IPS DF 4.7 (cell line): ENCODE data around the gene PRKAA1.

Experiments used
- DNase-seq: peaks from one replicate; pipeline ENCODE4 v3.0.0-alpha.2; 2013; ENCODE audit warnings: low spot score; ENCODE audit errors: extremely low read depth

PRKAA1 gene

DNA sequence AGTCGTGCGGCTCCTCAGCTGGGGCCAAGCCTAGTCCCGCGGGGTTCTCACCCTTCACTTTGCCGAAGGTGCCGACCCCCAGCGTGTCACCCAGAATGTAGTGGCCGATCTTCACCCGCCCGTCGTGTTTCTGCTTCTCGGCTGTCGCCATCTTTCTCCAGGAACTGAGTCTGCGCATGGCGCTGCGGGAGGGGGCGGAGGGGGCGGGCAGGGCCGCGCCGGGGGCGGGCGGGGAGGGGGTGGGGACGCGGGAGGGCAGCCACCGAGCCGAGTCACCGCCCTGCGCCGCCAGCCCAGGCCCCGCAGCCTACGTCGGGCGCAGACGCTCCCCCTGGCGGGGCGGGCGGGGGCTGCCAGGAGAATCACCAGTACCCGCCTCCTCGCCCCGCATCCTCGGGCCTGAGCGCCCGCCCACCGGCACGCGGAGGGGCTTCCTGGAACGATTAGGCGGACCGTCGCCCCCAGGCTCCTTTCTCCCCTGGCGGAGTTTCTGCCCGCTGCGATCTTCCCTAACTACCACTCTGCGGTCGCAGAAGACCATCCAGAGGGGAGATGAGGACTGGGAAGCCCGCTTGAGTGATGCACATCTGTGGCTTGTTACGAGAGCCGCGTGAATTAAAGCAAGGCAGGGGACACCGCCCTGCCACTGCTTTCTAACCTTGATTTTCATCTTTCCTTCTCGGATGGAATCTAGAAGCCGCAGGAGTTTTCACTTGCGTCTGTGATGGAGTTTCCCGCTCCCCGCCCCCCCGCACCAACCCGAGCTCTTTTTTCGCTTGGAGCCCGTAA is at the start of gene PRKAA1:
Gene PRKAA1, minus strand, starts transcription at position 363 of the 789 bp plus-strand sequence. Its CDS starts 185 bp downstream, at position 178.
- no peak for DNase-seq

DNA sequence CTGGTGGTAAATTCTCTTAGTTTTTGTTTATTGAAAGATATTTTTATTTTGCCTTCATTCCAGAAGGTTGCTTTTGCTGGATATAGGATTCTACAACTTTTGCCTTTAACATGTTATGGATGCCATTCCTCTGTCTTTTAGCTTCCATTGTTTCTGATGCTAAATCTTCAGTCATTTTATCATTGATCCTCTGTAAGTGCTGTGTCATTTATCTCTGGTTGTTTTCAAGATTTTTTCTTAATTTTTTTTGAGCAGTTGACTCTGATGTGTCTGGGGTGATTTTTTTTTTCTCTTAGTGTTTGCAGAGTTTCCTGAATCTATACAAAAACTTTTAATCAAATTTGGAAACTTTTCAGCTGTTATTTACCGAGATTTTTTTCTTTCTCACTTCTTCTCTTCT is 49.4 kb upstream of the PRKAA1 start:
- DNase-seq = no peak

DNA sequence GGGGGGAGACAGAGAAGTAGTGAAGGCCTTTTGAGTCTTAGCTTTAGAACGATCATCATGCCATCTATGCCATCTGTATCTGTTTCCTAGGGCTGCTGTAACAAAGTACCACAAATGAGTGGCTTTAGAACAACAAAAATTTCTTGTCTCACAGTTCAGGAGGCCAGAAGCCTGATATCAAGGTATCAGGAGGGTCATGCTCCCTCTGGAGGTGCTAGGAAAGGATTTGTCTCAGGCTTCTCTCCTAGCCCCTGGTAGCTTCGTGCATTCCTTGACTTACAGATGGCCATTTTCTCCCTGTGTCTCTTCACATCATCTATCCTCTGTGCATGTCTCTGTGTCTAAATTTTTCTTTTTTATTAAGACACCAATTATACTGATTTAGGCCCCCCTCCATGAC is 48.2 kb upstream of the PRKAA1 start:
- no peak for DNase-seq

DNA sequence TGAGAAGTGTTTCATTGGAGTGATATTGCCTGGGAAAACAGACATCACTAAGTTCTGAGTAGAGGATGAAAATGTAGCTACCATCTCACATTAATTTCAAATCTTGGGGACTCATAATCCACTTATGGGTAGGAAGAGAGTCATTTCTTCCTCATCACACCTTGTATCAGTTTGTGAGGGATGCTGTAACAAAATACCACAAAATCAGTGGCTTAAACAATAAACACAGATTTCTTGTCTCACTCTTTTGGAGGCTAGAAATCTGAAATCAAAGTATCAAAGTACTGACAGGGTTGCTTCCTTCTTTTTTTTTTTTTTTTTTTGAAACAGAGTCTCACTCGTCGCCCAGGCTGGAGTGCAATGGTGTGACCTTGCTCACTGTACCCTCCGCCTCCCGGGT is 46.4 kb upstream of the PRKAA1 start:
- no peak for DNase-seq

DNA sequence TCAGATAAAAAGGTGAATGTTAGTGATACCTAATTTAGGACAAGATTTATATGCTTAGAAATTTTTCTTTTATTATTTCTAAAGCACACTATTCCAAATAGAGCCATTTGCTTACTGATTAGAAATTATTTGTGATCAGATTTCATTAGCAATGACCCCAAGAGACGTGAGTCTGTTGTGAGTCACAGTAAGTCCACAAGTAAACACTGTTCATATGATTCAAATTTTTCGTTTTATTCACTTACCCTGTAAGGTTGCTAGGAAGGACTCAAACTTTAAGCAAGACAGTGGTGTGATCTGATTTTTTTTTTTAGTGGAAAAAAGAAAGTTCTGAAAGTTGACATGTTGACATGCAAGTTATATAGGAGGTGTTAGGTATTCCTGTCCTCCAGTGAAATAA is 44.2 kb upstream of the PRKAA1 start:
- no peak for DNase-seq

DNA sequence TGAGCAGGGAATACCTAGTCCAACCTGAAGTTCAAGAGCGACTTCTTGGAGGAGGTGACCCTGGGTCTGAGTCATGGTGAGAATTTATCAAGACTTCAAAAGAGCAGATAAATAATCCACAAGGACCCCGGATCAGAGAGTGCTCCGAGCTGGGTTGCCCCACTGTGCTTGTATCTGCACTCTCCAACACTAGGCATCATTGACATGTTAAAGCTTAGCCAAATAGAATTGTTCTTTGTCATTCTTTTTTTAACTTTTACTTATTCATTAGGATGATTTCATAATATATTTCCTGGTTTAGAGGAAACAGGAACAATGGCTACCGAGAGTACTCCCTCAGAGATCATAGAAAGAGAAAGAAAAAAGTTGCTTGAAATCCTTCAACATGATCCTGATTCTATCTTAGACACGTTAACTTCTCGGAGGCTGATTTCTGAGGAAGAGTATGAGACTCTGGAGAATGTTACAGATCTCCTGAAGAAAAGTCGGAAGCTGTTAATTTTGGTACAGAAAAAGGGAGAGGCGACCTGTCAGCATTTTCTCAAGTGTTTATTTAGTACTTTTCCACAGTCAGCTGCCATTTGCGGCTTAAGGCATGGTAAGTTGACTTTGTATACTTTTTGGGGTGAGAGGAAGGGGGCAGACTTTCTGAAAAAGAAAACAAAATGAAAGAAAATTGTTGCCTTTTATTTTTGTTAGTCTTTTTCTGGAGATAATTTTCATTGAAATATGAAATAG is 43.1 kb upstream of the PRKAA1 start, which contains the start of gene CARD6:
Gene CARD6, plus strand, starts transcription at position 300 of the 738 bp plus-strand sequence. Its CDS starts 16 bp downstream, at position 316.
- DNase-seq = no peak

DNA sequence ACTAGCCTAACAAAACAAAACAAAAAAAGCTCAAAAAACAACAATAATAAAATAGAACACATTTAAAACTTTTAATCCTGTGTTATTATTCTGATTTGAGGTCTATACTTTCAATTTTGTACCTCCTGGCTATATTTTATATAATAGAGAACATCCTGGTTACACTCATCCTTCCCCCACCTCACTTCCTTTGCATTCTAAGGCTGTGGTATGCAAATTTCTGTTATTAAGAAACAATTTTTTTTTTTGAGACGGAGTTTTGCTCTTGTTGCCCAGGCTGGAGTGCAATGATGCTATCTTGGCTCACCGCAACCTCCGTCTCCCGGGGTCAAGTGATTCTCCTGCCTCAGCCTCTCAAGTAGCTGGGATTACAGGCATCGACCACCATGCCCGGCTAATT is 39.9 kb upstream of the PRKAA1 start:
- no peak for DNase-seq

DNA sequence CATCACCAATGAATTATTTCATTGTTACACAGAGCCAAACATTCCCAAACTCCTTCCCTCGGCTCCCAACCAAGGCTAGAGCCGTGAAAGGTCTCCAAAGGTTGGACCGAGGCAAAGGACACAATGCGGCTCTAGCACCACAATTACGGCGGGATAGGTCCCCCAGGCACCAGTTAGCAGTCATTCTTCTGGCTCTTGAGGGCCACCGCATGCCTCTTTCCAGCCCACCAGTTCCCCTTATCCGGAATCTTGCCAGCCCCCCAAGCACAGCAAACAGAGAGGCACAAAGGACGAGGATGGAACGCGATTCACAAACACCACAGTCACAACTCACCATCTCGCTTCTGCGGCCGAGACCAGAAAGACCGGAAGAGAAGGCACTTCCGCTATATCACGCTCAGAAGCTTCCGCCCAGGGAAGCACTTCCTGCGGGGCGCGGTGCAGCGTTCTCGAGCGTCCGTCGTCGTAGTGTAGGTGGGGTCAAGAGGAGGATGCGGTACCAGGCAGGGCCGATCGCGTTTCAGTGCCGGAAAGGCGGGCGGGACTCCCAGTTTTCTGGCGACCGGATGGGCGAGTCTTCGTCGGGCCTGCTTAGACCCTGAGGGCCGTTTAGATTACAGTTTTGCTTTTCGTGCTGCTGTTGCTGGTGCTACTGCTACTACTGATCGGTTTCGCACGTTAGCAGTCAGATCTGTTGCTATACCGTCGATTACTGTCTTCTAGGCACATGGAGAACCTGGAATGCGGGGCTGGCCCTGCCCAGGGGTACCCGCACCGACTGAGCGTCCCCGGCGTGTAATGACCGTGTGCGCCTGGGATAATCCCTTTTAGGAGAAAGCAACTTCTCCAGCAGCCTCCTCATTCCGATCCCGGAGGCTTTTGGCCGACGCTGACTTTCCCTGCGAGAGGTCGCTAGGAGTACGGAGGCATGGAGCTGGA is 36.9 kb upstream of the PRKAA1 start, which contains the start of gene RPL37:
Gene RPL37, minus strand, starts transcription at position 374 of the 939 bp plus-strand sequence. Its CDS starts 37 bp downstream, at position 337.
- DNase-seq = peak; percentile 86

DNA sequence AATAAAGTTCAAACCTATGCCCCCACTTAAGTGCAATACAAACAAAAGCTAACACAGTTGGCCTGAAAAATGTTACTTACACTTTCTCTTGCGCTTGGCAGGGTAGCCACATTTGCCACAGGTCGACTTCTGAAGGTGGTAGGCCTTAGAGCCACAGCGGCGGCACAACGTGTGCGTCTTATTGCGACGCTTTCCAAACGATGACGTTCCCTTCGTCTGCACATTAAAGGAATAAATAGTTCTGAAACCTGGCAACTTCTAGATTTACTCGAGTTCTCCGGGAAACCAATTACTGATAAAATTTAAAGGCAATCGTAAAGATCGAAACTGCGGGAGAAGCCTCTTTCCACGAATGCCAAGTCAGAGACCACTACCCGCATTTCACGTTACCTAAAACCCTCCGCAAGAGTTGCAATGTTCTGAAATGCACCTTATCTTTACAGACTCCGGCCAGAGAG is 36.2 kb upstream of the PRKAA1 start:
- DNase-seq = no peak

DNA sequence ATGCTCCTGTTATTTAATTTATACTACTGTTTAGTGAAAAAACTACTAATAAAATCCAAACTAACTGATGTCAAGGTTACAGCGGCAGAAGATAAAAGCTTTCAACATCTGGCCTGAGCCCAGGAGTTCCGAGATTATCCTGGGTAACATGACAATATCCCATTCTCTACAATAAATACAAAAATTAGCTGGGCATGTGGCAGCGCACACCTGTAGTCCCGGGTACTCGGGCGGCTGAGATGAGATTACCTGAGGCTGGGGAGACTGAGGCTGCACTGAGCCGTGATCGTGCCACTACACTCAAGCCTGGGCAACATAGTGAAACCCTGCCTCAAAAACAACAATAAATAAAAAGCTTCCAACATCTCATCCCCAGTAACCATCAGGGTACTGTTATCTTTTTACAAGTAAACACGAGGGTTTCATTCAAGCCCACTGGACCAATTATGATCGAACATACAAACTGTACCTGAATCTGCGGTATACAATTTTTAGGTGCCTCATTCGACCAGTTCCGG is 35.6 kb upstream of the PRKAA1 start:
- no peak for DNase-seq

DNA sequence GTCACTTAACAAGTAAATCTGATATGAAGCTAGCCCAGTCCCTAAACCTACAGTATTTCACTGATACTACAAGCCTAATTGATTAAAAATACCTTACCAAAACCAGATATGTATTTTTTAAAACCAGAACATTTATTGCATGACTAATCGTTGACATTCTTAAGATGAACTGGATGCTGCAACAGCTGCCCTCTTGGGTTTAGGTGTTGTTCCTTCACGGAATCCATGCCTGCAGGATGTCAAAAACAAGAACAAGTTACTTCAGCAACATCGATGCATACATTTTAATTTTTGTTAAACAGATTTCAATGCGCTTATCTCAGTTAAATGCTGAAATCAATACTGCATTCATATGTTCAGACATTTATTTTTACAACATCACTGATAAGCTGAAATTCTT is 34.2 kb upstream of the PRKAA1 start:
- DNase-seq = no peak

DNA sequence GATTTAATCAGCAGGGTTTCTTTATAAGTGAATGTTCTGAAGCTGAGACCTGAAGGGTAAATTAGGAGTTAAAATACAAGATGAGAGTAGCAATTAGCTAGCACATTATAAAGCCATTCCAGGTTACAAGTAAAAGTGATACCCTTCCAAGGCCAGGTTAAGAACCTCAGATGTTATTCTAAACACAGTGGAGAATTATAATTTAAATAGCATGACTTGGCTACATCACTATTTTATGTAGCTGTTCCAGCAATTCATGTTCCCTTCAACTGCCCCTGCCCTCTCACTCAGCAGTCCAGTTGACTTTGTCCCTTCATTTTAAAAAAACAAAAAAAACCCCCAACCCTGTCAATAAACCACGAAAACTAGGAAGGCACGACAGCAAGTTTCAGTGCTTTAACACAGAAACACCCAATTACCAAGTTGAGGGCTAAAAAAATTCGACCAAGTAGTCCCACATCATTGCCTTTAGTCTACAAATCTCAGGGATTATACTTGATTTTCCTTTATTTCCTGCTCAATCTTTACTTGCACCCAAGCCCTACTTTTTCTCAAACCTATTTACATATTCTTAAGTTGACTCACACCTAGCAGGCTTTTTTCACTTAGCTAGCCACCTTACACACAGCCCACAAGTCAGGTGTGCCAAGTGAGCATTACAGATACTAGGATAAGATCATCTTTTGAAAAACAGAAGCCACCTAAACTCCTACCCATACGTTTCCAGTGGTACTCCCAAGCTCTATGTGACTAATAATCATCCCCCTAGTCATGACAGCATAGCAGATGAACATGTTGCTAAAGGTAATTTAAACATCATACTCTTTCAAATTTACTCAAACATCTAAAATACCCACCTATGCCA is 33.4 kb upstream of the PRKAA1 start:
- no peak for DNase-seq

DNA sequence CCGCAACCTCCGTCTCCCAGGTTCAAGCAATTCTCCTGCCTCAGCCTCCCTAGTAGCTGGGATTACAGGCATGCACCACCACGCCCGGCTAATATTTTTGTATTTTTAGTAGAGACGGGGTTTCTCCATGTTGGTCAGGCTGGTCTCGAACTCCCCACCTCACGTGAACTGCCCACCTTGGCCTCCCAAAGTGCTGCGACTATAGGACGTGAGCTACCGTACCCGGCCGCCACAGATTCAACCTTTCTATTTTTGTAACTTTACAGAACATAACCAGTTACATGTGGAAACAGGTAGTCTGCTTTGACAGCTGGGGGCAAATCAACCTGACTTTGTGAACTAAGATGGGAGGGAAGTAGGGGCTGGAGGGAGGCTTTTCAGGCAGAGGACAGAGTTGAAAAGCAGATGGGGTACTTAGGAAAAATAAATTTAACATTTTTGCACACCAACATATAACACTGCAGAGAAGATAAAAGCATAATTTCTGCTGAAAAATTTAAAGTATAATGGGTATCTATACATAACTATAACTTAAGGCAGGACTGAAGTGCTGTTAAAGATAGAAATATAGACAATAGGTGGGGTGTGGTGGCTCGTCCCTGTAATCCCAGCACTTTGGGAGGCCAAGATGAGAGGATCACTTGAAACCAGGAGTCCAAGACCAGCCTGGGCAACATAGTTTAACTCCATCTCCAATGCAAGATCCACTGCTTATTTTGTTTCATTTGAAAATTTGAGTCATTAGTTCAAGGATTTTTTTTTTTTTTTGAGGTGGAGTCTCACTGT is 31.8 kb upstream of the PRKAA1 start:
- no peak for DNase-seq

DNA sequence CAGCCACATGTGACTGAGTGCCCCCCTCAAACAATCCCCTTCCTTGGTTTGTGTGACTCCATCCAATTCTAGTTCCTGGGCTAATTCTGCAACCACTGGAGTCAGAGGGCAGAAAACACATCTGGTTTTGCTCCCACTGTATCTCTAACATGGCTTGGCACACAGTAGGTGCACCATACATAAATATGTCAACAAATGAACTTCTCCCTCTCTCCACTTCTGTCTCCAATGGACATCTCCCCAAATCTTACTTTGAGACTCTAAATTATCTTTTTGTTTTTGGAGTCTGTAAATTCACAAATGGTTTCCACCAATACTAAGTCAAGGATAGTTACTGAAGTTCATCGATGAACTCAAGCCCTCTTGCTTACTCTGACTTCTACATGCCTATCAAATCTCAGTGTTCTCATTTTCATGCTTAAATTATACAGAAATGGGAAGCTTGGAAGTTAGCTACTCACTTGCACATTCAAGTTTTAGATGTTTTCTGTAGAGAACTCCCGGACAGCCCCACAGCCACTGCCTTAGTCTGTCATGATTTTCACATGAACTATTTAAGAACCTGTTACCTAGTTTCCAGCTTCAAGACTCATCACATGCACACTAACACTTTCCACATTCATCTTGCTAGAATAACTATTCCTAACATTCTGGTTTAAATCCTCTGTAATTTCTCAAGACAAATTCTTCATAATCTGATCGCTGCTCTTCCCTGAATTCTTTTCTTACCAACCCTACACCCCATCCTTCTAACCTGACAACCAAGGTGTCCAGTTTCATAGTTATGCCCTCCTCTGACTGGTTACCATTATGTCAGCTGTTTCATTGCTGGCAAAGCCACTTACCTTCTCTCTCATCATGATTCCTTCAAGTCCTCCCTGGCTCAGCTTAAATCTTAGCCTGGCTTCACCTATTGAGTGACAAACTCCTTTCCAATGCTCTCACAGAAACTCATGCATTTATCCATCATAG is 30.8 kb upstream of the PRKAA1 start:
- DNase-seq = no peak

DNA sequence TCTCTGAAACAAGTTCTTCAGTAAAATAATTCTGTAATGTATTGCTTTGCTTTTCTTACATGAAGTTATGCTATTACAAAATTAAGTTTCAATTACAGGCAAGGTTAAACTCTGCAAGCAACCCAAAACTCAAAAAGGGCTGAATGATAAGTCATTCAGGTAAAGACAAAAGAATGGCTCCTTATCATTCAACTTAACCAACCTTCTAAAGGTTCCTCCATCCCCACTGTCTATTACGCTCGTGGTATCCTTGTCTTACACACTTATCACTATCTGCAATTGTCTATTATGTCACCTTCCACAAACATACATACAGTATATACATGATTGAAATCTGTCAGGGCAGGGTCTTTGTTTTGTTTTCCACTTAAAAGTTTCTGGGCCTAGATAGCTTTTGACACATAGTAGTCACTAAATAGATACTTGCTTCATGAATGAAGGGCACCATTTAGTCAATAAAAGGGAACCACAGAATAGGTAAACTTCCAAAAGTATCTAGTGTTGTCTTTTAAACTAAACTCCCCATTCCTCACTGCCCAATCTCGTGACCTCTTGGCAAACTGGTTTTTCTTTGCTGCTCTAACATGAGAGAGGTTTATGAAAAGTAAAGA is 30.0 kb upstream of the PRKAA1 start:
- no peak for DNase-seq

DNA sequence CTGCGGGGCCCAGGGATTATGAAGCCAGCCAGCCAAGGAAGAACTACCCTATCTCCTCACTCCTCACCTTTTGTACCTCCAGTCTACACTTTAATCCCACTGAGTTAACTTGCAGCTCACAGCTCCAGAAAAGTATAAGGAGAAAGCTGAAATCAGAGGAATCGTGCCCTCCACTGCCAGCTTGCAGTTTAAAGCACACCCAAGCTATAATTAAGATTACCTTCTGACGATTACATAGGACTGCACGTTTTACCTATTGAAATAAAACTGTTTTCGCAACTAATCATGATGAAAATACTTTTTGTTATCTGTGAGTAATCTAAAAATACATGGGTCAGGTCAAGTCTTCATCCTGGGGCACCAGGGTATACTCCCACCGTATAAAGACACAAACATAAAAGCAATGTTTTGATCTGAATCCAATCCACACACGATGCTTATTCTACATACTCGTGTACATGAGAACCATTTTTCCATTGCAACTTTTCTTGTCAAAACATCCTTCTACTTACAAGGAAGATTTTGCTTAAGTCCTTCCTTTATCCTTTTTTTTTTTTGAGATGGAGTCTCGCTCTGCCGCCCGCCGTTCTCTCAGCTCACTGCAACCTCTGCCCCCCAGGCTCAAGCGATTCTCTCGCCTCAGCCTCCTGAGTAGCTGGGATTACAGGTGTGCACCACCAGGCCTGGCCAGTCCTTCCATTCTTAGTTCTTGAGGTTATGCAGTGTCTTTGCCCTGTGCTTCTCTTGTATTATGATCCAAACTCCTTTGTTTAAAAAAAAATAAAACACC is 29.2 kb upstream of the PRKAA1 start:
- DNase-seq = no peak
